ENCODE measurements around the gene SCYGR6.

The SCYGR6 gene

GRCh38 chr2:227710986-227711385 is 13.6 kb downstream of the SCYGR6 start:
- DNase-seq: no peak

GRCh38 chr2:227707390-227707789 is 17.2 kb downstream of the SCYGR6 start:
- no peak for DNase-seq

- DNase-seq: no peak
Measured at GRCh38 chr2:227706859-227707258, 17.7 kb downstream of the SCYGR6 start.

GRCh38 chr2:227703961-227704360 is 20.6 kb downstream of the SCYGR6 start:
- DNase-seq: no peak

- DNase-seq: no peak
Measured at GRCh38 chr2:227703280-227703732, 21.3 kb downstream of the SCYGR6 start.

- no peak for DNase-seq
Measured at GRCh38 chr2:227701556-227701955, 23.0 kb downstream of the SCYGR6 start.

- no peak for DNase-seq
Measured at GRCh38 chr2:227696990-227697679, 27.4 kb downstream of the SCYGR6 start.

GRCh38 chr2:227687189-227687588 is 37.4 kb downstream of the SCYGR6 start:
- no peak for DNase-seq

GRCh38 chr2:227684258-227684657 is 40.3 kb downstream of the SCYGR6 start:
- no peak for DNase-seq

GRCh38 chr2:227677928-227678327 is 46.6 kb downstream of the SCYGR6 start:
- no peak for DNase-seq

- DNase-seq: no peak
Measured at GRCh38 chr2:227674485-227674884, 50.1 kb downstream of the SCYGR6 start.
